HT-29 (cell line): Measurements from ENCODE around the gene TMPRSS11B. TPM values are rescaled to one million over a fixed set of nuclear protein-coding genes. Genes with fewer than 3 reads are reported as not detected.
"Not testable (repeated sequence)": the region's sequence is repeated elsewhere in the genome, so short reads cannot be mapped to it uniquely, and the experiment has no call there.

Source experiments
- DNase-seq: peaks from one replicate; pipeline ENCODE4 v3.0.0-alpha.2; 2015; ENCODE audit warnings: low spot score
- total RNA-seq: library from RNA; depleted of rRNA; stranded (reverse); fragments of >200 nt; shearing (Covaris generic); gene quantifications from 2 replicates; pipeline ENCODE4 v1.2.3, GENCODE V29; 2014; rRNA removed

TMPRSS11B gene
- total RNA-seq, 1 experiment from 2014 or later: not detected

GRCh38 chr4:68228568-68228967 is 16.9 kb downstream of the TMPRSS11B start:
- no peak for DNase-seq

DNA sequence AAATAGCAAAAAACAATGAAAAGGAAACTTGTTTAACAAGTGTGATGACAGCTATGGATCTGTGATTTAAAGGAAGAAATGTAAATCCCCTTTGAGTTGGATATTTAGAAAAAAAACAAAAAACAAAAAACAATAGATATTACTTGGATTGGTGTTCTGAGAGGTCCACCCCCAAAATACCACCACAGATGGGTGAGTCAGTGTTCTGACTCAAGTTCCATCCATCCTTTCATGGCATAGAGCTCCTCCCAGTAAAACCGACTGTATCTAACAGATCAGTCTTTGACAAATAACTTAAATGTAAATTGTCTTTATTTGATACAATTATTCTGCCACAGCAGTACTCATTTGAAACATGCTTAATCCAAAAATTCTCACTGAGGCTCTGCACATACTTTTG is 27.4 kb downstream of the TMPRSS11B start:
- DNase-seq: no peak

- no peak for DNase-seq
These were observed 29.0 kb downstream of the TMPRSS11B start for GRCh38 chr4:68216501-68216900.

- DNase-seq: no peak
These were observed 36.5 kb downstream of the TMPRSS11B start for GRCh38 chr4:68209003-68209402.

- DNase-seq: not testable (repeated sequence)
These were observed 51.2 kb downstream of the TMPRSS11B start for GRCh38 chr4:68194305-68194704.

- DNase-seq: no peak
These were observed 52.3 kb downstream of the TMPRSS11B start for GRCh38 chr4:68193194-68193593.

- DNase-seq: no peak
These were observed 58.3 kb downstream of the TMPRSS11B start for GRCh38 chr4:68187145-68187544.

GRCh38 chr4:68184923-68185322 is 60.6 kb downstream of the TMPRSS11B start:
- no peak for DNase-seq

GRCh38 chr4:68183417-68183816 is 62.1 kb downstream of the TMPRSS11B start:
- no peak for DNase-seq

- DNase-seq: no peak
These were observed 63.1 kb downstream of the TMPRSS11B start for GRCh38 chr4:68182382-68182820.

- DNase-seq: no peak
These were observed 64.5 kb downstream of the TMPRSS11B start for GRCh38 chr4:68180849-68181526.

DNA sequence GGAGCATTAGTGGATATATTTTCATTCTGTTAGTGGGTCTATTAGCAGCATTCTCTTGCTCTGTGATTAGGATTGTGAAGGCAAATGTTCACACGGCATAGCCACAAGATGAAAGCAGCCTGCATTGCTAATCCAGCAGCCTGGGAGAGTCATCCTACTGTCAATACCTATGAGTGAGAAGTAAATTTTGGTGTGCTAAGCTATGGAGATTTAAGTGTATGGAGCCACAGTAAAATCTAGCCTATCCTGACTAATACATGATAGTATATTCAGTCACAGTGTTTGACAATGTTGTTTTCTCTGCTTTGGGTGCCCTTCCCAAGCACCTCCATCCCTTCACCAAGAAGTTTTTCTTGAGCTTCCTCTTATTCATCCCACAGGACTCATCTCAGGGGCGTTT is 68.6 kb downstream of the TMPRSS11B start:
- DNase-seq: no peak

Other genes starting within 250 kb of the TMPRSS11B start
- not detected in 2 replicates for gene TMPRSS11F, start 115.8 kb downstream of the TMPRSS11B start, total RNA-seq
- 27.7 and 27.8 TPM in 2 replicates for gene YTHDC1, start 104.4 kb upstream of the TMPRSS11B start, total RNA-seq
- gene TMPRSS11E, start 201.8 kb upstream of the TMPRSS11B start, total RNA-seq: not detected in 2 replicates